ENCODE data around the gene PTGER4.
"Not testable (repeated sequence)": the region's sequence is repeated elsewhere in the genome, so short reads cannot be mapped to it uniquely, and the experiment has no call there.

Gene PTGER4

GRCh38 chr5:40655138-40655537, 24.6 kb upstream of the PTGER4 start:
- DNase-seq (ENCODE audit: low read depth, low spot score), result no peak
- no peak for TF ChIP-seq CTCF (IDR thresholded peaks at IDR 0.05; ENCODE audit: insufficient read depth, low read length, missing control alignments)
- ChIA-PET POLR2A (no interaction called here), CTCF (no interaction called here)
- H3K4me3 ChIP-seq (ENCODE audit: low read depth, low read length), result no peak overlapping the region

GRCh38 chr5:40656091-40656490, 23.6 kb upstream of the PTGER4 start:
- DNase-seq (ENCODE audit: low read depth, low spot score); POLR2A ChIA-PET; H3K4me3 ChIP-seq (ENCODE audit: low read depth, low read length); CTCF ChIA-PET: not testable (repeated sequence)

- DNase-seq (ENCODE audit: low read depth, low spot score), result no peak
- CTCF ChIA-PET, result interaction anchor here (1.5 kb wide), 1 partner anchor 9 kb away, joined by 4 read pairs; no protein-coding TSS in a partner anchor
- TF ChIP-seq CTCF (IDR thresholded peaks at IDR 0.05; ENCODE audit: insufficient read depth, low read length, missing control alignments), result no peak
- H3K4me3 ChIP-seq (ENCODE audit: low read depth, low read length), result no peak overlapping the region
- POLR2A ChIA-PET, result no interaction called here
Measured at GRCh38 chr5:40656766-40657165, 22.9 kb upstream of the PTGER4 start.

- no peak for DNase-seq (ENCODE audit: low read depth, low spot score)
- ChIA-PET CTCF (no interaction called here), POLR2A (no interaction called here)
- no peak for TF ChIP-seq CTCF (IDR thresholded peaks at IDR 0.05; ENCODE audit: insufficient read depth, low read length, missing control alignments)
- no peak overlapping the region for H3K4me3 ChIP-seq (ENCODE audit: low read depth, low read length)
Measured at GRCh38 chr5:40660751-40661150, 19.0 kb upstream of the PTGER4 start.

- POLR2A ChIA-PET, result interaction anchor here (1.3 kb wide), 1 partner anchor 14 kb away, joined by 4 read pairs; the partner anchor contains the start of gene PTGER4
- no peak for TF ChIP-seq CTCF (IDR thresholded peaks at IDR 0.05; ENCODE audit: insufficient read depth, low read length, missing control alignments)
- no peak overlapping the region for H3K4me3 ChIP-seq (ENCODE audit: low read depth, low read length)
- CTCF ChIA-PET, result interaction anchor here (1.0 kb wide), 1 partner anchor 8 kb away, joined by 4 read pairs; no protein-coding TSS in a partner anchor
- no peak for DNase-seq (ENCODE audit: low read depth, low spot score)
Measured at GRCh38 chr5:40665635-40666298, 13.9 kb upstream of the PTGER4 start.

GRCh38 chr5:40666657-40667056, 13.1 kb upstream of the PTGER4 start:
- ChIA-PET POLR2A (interaction anchor here (1.3 kb wide), 1 partner anchor 13 kb away, joined by 4 read pairs; the partner anchor contains the start of gene PTGER4), CTCF (interaction anchor here (1.0 kb wide), 1 partner anchor 9 kb away, joined by 4 read pairs; no protein-coding TSS in a partner anchor)
- DNase-seq (ENCODE audit: low read depth, low spot score), result no peak

More at GRCh38 chr5:40666657-40667056, 13.1 kb upstream of the PTGER4 start:
- H3K4me3 ChIP-seq (ENCODE audit: low read depth, low read length), result no peak overlapping the region
- TF ChIP-seq CTCF (IDR thresholded peaks at IDR 0.05; ENCODE audit: insufficient read depth, low read length, missing control alignments), result no peak
